Loucy (cell line): ENCODE data around the gene CASQ2.

Experiments used
- CTCF ChIP-seq: fragments of 200-600 bp; sonication (generic); conservative IDR thresholded peaks from 2 replicates; pipeline ENCODE4 v1.5.1; 2014; ENCODE audit warnings: mild to moderate bottlenecking, antibody characterized with exemption, low read length
- EZH2phosphoT487 ChIP-seq: fragments of 200-600 bp; IDR thresholded peaks from 2 replicates; pipeline ENCODE4 v1.6.1; 2018; ENCODE audit warnings: antibody characterized with exemption, mild to moderate bottlenecking, moderate library complexity, borderline replicate concordance

DNA sequence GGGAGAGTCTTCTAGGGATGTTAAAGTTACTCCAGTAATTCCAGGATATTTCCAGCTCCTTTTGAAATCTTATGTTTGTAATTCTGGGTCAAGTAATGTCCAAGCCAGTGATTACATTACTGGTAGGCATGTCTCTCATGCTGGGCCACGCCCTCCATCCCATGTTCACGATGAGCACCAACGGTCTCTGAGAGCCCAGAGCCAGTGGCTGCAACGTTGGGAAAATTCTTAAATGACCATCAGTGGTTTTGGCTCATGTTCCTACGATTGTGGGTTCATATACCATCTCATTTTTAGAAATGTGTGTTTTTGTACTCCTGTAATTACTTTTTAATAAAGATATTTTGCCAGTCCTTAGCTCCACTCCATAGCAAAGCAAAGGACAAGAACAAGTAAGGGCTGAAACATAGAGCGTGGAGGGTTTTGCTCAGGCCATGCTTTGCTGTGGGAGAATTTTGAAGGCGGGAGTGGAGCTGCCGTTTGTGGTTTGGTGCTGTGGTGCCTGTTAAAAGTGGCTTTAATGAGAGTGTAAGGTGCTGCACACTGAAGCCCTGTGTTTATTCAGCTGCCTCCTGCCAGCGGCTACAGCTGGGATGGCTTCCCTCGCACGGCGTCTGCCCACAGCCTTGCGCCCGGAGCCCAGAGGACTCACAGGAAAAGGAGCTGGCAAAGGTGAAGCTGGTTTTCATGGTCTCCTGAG lies 97.9 kb downstream of the CASQ2 start:
- TF ChIP-seq CTCF (no peak), EZH2phosphoT487 (no peak)
